Keratinocyte (primary cell): ENCODE measurements around the gene HGFAC. TPM values are rescaled to one million over a fixed set of nuclear protein-coding genes. Genes with fewer than 3 reads are reported as not detected.

ENCODE experiments used
- DNase-seq: peaks from one replicate; pipeline ENCODE4 v3.0.0-alpha.2; 2011; ENCODE audit warnings: low read depth, missing footprints, low spot score
- FAIRE-seq: peaks from 2 replicates; lab custom pipeline; 2011; peaks lifted over from hg19 to GRCh38; lab: Jason Lieb, UNC
- H2AFZ ChIP-seq: 2 replicates; pipeline ENCODE4 v1.6.0; 2012; ENCODE audit warnings: low read length, control low read depth, inconsistent platforms; ENCODE audit not compliant: control insufficient read depth
- H3K27ac ChIP-seq: 2 replicates; pipeline ENCODE4 v1.5.1; 2011; ENCODE audit warnings: low read length; ENCODE audit not compliant: control insufficient read depth, insufficient read depth
- H3K27me3 ChIP-seq: 3 replicates; pipeline ENCODE4 v1.6.0; 2011; ENCODE audit warnings: low read length; ENCODE audit not compliant: control insufficient read depth, insufficient read depth; ENCODE audit errors: extremely low read depth
- H3K36me3 ChIP-seq, 2 experiments: 2 replicates in 1 of 2; 3 replicates in 1 of 2; pipeline ENCODE4 v1.5.1; 2011; ENCODE audit warnings: low read length in 2 of 2, mild to moderate bottlenecking in 1 of 2; ENCODE audit not compliant: control insufficient read depth in 2 of 2, insufficient read depth in 2 of 2; ENCODE audit errors: extremely low read depth in 1 of 2
- H3K4me1 ChIP-seq: 3 replicates; pipeline ENCODE4 v1.5.1; 2011; ENCODE audit warnings: low read length; ENCODE audit not compliant: control insufficient read depth, insufficient read depth; ENCODE audit errors: extremely low read depth
- H3K4me2 ChIP-seq: 3 replicates; pipeline ENCODE4 v1.6.0; 2011; ENCODE audit warnings: low read depth, low read length; ENCODE audit not compliant: control insufficient read depth, insufficient read depth; ENCODE audit errors: extremely low read depth
- H3K4me3 ChIP-seq, 3 experiments: fragments of 200-600 bp in 1 of 3; sonication (generic) in 1 of 3; 2 replicates in 2 of 3; 3 replicates in 1 of 3; pipeline ENCODE4 v1.5.1; 2011 to 2016; ENCODE audit warnings: low read length in 3 of 3, mild to moderate bottlenecking in 3 of 3, control low read depth in 2 of 3, inconsistent platforms in 1 of 3, low read depth in 1 of 3, mixed read lengths in 1 of 3, mixed run types in 1 of 3, moderate library complexity in 1 of 3; ENCODE audit not compliant: control insufficient read depth in 2 of 3, insufficient read depth in 2 of 3; ENCODE audit errors: extremely low read depth in 1 of 3
- H3K79me2 ChIP-seq: 2 replicates; pipeline ENCODE4 v1.6.0; 2012; ENCODE audit warnings: low read length; ENCODE audit not compliant: control insufficient read depth, insufficient read depth
- H3K9ac ChIP-seq: 3 replicates; pipeline ENCODE4 v1.6.0; 2011; ENCODE audit warnings: low read length; ENCODE audit not compliant: control insufficient read depth, insufficient read depth; ENCODE audit errors: extremely low read depth
- H3K9me1 ChIP-seq: 3 replicates; pipeline ENCODE4 v1.6.0; 2011; ENCODE audit warnings: low read length; ENCODE audit not compliant: control insufficient read depth, insufficient read depth; ENCODE audit errors: extremely low read depth
- H3K9me3 ChIP-seq: 2 replicates; pipeline ENCODE4 v1.5.1; 2012; ENCODE audit warnings: low read depth, low read length; ENCODE audit not compliant: control insufficient read depth
- H4K20me1 ChIP-seq: 3 replicates; pipeline ENCODE4 v1.6.0; 2011; ENCODE audit warnings: low read length; ENCODE audit not compliant: control insufficient read depth, insufficient read depth; ENCODE audit errors: extremely low read depth
- CTCF ChIP-seq, 3 experiments: IDR thresholded peaks in 1 of 3; conservative IDR thresholded peaks in 1 of 3; optimal IDR thresholded peaks in 1 of 3; 2 replicates in 2 of 3; 3 replicates in 1 of 3; pipeline versions ENCODE3 to v1.5.1; 2011; ENCODE audit warnings: low read length in 3 of 3, mild to moderate bottlenecking in 3 of 3, moderate library complexity in 2 of 3, control low read depth in 1 of 3, inconsistent platforms in 1 of 3; ENCODE audit not compliant: insufficient read depth in 2 of 3; ENCODE audit errors: extremely low read depth in 1 of 3
- EZH2 ChIP-seq: IDR thresholded peaks from one replicate; pipeline ENCODE4 v1.6.1; 2012; ENCODE audit warnings: inconsistent platforms, mild to moderate bottlenecking, low read length, moderate library complexity
- dilution Hi-C: fragments of 300-500 bp; cut with MboI; formaldehyde crosslinking; loops from one replicate; pipeline ENCODE4 v1.7.0; 2020; ENCODE audit warnings: low sequenced_read_pairs; ENCODE audit not compliant: extremely low pct_ligation_motif_present
- polyA plus RNA-seq, 5 experiments: library from polyadenylated mRNA; depleted of rRNA in 3 of 5; stranded (reverse) in 3 of 5; stranded (forward) in 1 of 5; unstranded in 1 of 5; fragments of >200 nt; gene quantifications; 1 replicate in 1 of 5; 2 replicates in 3 of 5; 3 replicates in 1 of 5; pipeline versions ENCODE4 v1.2.1 to v1.2.3, GENCODE V29; 2011 to 2012; ENCODE audit warnings: missing spikeins in 2 of 5, low read depth in 1 of 5, low replicate concordance in 1 of 5

Gene HGFAC
- polyA plus RNA-seq, 1 donor (not counting 4 experiments of a cell fraction or from before 2014, with no cell fraction given): not detected

GRCh38 chr4:3437582-3437936, 4.2 kb upstream of the HGFAC start:
- H3K79me2 ChIP-seq: no peaks in the 10 kb centered on the region
- no peaks in the 10 kb centered on the region for H3K27me3 ChIP-seq
- H3K36me3 ChIP-seq: peaks cover 0 to 1% of the 10 kb centered on the region in 2 experiments
- H3K9ac ChIP-seq: no peak overlapping the region
- H3K4me3 ChIP-seq: peak overlapping the region in 1 of 3 experiments; percentile 26
- peaks cover 31% of the 10 kb centered on the region for H3K4me1 ChIP-seq
- H2AFZ ChIP-seq: peak overlapping the region; percentile 49
- DNase-seq: peak; percentile 74
- TF ChIP-seq CTCF (optimal IDR thresholded peaks at IDR 0.05 in 1 of 3, IDR thresholded peaks at IDR 0.05 in 1 of 3, conservative IDR thresholded peaks at IDR 0.05 in 1 of 3; ENCODE audit: extremely low read depth in 1 of 3, insufficient read depth in 2 of 3, low read length in 3 of 3): no peak
- no peak for TF ChIP-seq EZH2
- H3K27ac ChIP-seq: peak overlapping the region; percentile 22
- peak overlapping the region; percentile 37 for H3K4me2 ChIP-seq
- no peaks in the 10 kb centered on the region for H3K9me1 ChIP-seq
- dilution Hi-C loops: no loop called here
- H4K20me1 ChIP-seq: no peaks in the 10 kb centered on the region
- no peak for FAIRE-seq
- no peaks in the 10 kb centered on the region for H3K9me3 ChIP-seq

GRCh38 chr4:3437998-3438846, 3.5 kb upstream of the HGFAC start:
- Histone ChIP-seq H3K36me3 (peaks cover 0 to under 1% of the 10 kb centered on the region in 2 experiments), H3K27ac (no peak overlapping the region), H3K9me1 (no peaks in the 10 kb centered on the region), H2AFZ (peak overlapping the region; percentile 49), H3K4me1 (peaks cover 31% of the 10 kb centered on the region), H4K20me1 (no peaks in the 10 kb centered on the region), H3K9ac (no peak overlapping the region), H3K9me3 (no peaks in the 10 kb centered on the region), H3K27me3 (no peaks in the 10 kb centered on the region), H3K4me3 (no peak overlapping the region), H3K4me2 (peak overlapping the region; percentile 37), H3K79me2 (no peaks in the 10 kb centered on the region)
- dilution Hi-C loops: no loop called here
- FAIRE-seq: no peak
- TF ChIP-seq CTCF (optimal IDR thresholded peaks at IDR 0.05 in 1 of 3, IDR thresholded peaks at IDR 0.05 in 1 of 3, conservative IDR thresholded peaks at IDR 0.05 in 1 of 3; ENCODE audit: extremely low read depth in 1 of 3, insufficient read depth in 2 of 3, low read length in 3 of 3): no peak
- no peak for TF ChIP-seq EZH2
- DNase-seq: no peak
